Calu3 (cell line): Measurements from ENCODE around the gene PLEKHA8. TPM values are rescaled to one million over a fixed set of nuclear protein-coding genes. Genes with fewer than 3 reads are reported as not detected.

Source experiments
- BruUV-seq: library from RNA; stranded (reverse); fragments of 400-500 nt; replicated peaks from 2 replicates; lab custom pipeline; 2021; lab: Mats Ljungman, UMichigan
- CTCF ChIA-PET: fragments of 300-600 bp; sonication (Branson Sonifier 250); formaldehyde crosslinking; loops from one replicate; lab custom pipeline; 2022; ENCODE audit warnings: antibody characterized with exemption; lab: Charles Lee
- DNase-seq: peaks from one replicate; pipeline ENCODE4 v3.0.0; 2022
- H3K27ac Mint-ChIP-seq: one replicate; pipeline ENCODE4 v1.8.0; 2022; ENCODE audit warnings: mixed read lengths; ENCODE audit not compliant: unreplicated experiment
- H3K27me3 Mint-ChIP-seq: one replicate; pipeline ENCODE4 v1.8.0; 2022; ENCODE audit warnings: mixed read lengths; ENCODE audit not compliant: unreplicated experiment
- H3K36me3 Mint-ChIP-seq: one replicate; pipeline ENCODE4 v1.8.0; 2022; ENCODE audit warnings: mild to moderate bottlenecking, moderate library complexity, mixed read lengths; ENCODE audit not compliant: insufficient read depth, unreplicated experiment
- H3K4me1 Mint-ChIP-seq: one replicate; pipeline ENCODE4 v1.8.0; 2022; ENCODE audit warnings: mild to moderate bottlenecking, low read depth, mixed read lengths; ENCODE audit not compliant: unreplicated experiment
- H3K4me3 Mint-ChIP-seq: one replicate; pipeline ENCODE4 v1.8.0; 2022; ENCODE audit warnings: mild to moderate bottlenecking, low read depth, moderate library complexity, mixed read lengths; ENCODE audit not compliant: unreplicated experiment
- H3K9me3 Mint-ChIP-seq: one replicate; pipeline ENCODE4 v1.8.0; 2022; ENCODE audit warnings: low read depth, mixed read lengths; ENCODE audit not compliant: unreplicated experiment
- intact Hi-C: fragments of 100-400 bp; cut with micrococcal nuclease; formaldehyde crosslinking; loops from one replicate; pipeline ENCODE4 v1.10.0; 2022; ENCODE audit not compliant: unreplicated experiment
- total RNA-seq: library from RNA; stranded (reverse); gene quantifications from 2 replicates; pipeline ENCODE4 v1.2.3, GENCODE V29; 2022
- TF ChIP-seq, protein P1 (sequence below): fragments of 200-600 bp; IDR thresholded peaks from one replicate; pipeline ENCODE4 v1.8.0; 2022; ENCODE audit warnings: antibody characterized with exemption; ENCODE audit not compliant: unreplicated experiment

PLEKHA8 gene
- total RNA-seq, 1 experiment from 2014 or later, result 27.6 TPM

DNA sequence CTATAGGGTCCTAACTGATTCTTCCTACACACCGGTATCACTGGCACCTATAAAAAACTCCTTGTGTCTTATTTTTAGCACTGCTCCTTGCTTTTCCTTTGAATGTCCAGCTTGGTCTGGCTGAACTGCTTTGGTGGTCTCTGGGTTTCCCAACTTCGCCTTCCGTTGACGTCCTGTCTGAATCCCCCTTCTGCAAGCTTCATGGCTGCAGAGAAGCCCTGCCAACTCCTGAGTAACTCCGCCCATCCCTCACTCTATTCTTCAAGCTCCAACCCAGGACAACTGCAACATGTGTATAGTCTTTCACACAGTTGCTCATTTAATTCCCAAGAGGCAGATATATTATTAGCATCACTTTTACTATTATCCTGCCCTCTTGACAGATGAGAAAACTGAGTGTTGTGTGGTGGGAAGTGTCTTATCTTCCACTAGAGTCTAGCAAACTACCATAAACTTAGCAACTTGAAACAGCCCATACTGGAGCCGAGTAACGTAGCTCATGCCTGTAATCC is 147.5 kb downstream of the PLEKHA8 start:
- Mint-ChIP-seq H3K4me1 (peaks cover 8% of the 10 kb centered on the region), H3K9me3 (peaks cover 2% of the 10 kb centered on the region), H3K27me3 (no peaks in the 10 kb centered on the region), H3K4me3 (no peak overlapping the region), H3K36me3 (no peaks in the 10 kb centered on the region), H3K27ac (no peak overlapping the region)
- no TSS peak for BruUV-seq
- CTCF ChIA-PET, result no interaction called here
- intact Hi-C loops, result no loop called here
- DNase-seq, result no peak
- TF ChIP-seq, protein P1, sequence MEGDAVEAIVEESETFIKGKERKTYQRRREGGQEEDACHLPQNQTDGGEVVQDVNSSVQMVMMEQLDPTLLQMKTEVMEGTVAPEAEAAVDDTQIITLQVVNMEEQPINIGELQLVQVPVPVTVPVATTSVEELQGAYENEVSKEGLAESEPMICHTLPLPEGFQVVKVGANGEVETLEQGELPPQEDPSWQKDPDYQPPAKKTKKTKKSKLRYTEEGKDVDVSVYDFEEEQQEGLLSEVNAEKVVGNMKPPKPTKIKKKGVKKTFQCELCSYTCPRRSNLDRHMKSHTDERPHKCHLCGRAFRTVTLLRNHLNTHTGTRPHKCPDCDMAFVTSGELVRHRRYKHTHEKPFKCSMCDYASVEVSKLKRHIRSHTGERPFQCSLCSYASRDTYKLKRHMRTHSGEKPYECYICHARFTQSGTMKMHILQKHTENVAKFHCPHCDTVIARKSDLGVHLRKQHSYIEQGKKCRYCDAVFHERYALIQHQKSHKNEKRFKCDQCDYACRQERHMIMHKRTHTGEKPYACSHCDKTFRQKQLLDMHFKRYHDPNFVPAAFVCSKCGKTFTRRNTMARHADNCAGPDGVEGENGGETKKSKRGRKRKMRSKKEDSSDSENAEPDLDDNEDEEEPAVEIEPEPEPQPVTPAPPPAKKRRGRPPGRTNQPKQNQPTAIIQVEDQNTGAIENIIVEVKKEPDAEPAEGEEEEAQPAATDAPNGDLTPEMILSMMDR, result no peak

- Mint-ChIP-seq H3K4me1 (peaks cover 8% of the 10 kb centered on the region), H3K27me3 (no peaks in the 10 kb centered on the region), H3K36me3 (no peaks in the 10 kb centered on the region), H3K4me3 (no peak overlapping the region), H3K9me3 (peaks cover 3% of the 10 kb centered on the region), H3K27ac (no peak overlapping the region)
- CTCF ChIA-PET, result no interaction called here
- no peak for DNase-seq
- intact Hi-C loops, result no loop called here
- TF ChIP-seq, protein P1, result no peak
- BruUV-seq, result no TSS peak
Measured at GRCh38 chr7:30176463-30177109, 148.4 kb downstream of the PLEKHA8 start.

- H3K27ac Mint-ChIP-seq, result no peak overlapping the region
- BruUV-seq, result no TSS peak
- TF ChIP-seq, protein P1, result no peak
- peaks cover 8% of the 10 kb centered on the region for H3K4me1 Mint-ChIP-seq
- H3K27me3 Mint-ChIP-seq, result no peaks in the 10 kb centered on the region
- CTCF ChIA-PET, result no interaction called here
- no peaks in the 10 kb centered on the region for H3K36me3 Mint-ChIP-seq
- intact Hi-C loops, result no loop called here
- peaks cover 3% of the 10 kb centered on the region for H3K9me3 Mint-ChIP-seq
- DNase-seq, result no peak
- no peak overlapping the region for H3K4me3 Mint-ChIP-seq
Measured at GRCh38 chr7:30177186-30177585, 149.0 kb downstream of the PLEKHA8 start.

DNA sequence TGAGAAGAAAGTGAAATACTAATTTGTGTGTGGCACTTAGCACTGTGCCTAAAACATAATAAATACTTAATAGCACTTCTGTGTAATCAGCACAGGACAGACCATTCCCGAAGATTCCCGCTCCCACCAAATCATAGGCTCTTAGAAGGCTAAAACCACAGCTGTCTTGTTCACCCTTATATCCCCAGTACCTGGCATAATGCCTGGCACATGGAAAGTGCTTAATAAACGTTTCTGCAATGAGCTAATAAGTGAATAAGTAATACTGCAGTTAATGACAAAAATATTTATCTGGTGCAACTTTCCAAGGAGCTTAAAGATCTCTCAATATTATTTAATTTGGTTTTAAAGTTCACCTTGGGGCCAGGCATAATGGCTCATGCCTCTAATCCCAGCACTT is 149.8 kb downstream of the PLEKHA8 start:
- CTCF ChIA-PET, result interaction anchor here (0.9 kb wide), 1 partner anchor 12 kb away, joined by 3 read pairs; no protein-coding TSS in a partner anchor
- DNase-seq, result no peak
- Mint-ChIP-seq H3K4me1 (no peaks in the 10 kb centered on the region), H3K9me3 (peaks cover 3% of the 10 kb centered on the region), H3K4me3 (no peak overlapping the region), H3K27me3 (no peaks in the 10 kb centered on the region), H3K27ac (no peak overlapping the region), H3K36me3 (no peaks in the 10 kb centered on the region)
- TF ChIP-seq, protein P1, result no peak
- BruUV-seq, result no TSS peak
- intact Hi-C loops, result no loop called here
